KG1 (cell line): ENCODE data around the gene SLC39A11.
"Not testable (repeated sequence)": the region's sequence is repeated elsewhere in the genome, so short reads cannot be mapped to it uniquely, and the experiment has no call there.

ENCODE experiments used
- DNase-seq: peaks from one replicate; lab custom pipeline; 2025; lab: John Stamatoyannopoulos, UW

Gene SLC39A11

DNA sequence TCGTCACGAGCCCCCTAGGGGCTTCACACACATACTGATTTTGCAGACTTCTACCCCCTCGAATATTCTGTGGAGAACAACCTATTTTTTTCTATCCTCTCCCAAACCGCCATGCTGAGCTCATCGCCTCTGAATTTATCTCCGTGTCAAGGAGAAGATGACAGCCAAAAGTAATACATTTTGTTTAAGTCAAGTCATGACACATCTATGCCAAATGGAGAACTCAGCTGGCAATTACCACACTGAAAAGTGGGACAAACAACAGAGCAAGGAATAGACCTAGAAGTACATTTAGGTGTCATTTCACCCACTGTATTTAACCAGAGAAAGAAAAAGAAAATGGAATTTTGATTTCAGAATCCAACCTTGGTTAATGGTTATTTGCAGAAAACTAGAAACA, 260.2 kb downstream of the SLC39A11 start:
- no peak for DNase-seq

DNA sequence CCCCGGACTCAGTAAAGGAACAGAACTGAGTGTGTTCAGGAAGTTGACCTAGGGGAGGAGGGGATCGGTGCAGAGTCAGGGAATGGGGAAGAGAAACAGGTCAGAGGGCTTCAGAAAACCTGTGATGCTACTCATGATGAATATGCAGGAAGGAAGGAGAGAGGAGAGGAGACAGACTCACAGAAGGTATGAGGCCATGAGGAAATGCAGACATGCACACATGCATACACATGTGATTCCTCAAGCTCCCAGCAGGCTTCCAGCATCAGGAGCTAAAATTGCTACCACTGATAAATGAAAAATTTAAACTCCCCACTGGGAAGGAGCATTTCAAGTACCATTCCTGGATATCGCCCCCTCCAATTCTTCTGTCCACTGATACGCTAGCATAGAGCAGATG, 262.6 kb downstream of the SLC39A11 start:
- no peak for DNase-seq

DNA sequence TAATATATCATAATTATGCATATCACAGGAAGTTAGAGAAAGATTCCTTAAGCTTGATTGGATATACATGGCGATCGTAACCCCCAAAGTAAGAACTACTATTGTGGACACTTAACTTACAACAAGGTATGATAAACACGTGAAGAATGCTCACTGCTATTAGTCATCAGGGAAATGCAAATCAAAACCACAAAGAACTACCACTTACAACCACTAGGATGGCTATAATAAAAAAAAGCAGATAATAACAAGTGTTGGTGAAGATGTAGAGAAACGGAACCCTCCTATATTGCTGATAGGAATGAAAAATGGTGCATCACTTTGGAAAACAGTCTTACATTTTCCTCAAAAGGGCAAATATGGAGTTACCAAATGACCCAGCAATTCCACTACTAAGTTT, 265.9 kb downstream of the SLC39A11 start:
- no peak for DNase-seq

DNA sequence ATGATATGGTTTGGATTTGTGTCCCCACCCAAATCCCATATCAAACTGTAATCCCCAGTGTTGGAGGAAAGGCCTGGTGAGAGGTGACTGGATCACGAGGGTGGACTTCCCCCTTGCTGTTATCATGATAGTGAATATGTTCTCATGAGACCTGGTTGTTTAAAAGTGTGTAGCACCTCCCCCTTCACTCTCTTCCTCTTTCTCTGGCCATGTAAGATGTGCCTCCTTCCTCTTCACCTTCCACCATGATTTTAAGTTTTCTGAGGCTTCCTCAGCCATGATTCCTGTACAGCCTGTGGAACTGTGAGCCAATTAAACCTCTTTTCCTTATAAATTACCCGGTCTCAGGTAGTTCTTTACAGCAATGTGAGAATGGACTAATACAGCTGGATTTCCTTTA, 266.4 kb downstream of the SLC39A11 start:
- DNase-seq, result not testable (repeated sequence)

DNA sequence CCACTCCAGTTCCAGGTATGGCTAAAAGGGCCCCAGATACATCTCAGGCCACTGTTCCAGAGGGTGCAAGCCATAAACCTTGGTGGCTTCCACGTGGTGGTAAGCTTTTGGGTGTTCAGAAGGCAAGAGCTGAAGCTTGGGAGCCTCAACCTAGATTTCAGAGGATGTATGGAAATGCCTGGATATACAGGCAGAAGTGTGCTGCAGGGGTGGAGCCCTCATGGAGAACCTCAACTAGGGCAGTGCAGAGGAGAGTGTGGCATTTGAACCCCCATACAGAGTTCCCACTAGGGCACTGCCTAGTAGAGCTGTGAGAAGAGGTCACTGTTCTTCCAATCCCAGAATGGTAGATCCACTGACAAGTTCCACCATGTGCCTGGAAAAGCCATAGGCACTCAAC, 267.3 kb downstream of the SLC39A11 start:
- no peak for DNase-seq

DNA sequence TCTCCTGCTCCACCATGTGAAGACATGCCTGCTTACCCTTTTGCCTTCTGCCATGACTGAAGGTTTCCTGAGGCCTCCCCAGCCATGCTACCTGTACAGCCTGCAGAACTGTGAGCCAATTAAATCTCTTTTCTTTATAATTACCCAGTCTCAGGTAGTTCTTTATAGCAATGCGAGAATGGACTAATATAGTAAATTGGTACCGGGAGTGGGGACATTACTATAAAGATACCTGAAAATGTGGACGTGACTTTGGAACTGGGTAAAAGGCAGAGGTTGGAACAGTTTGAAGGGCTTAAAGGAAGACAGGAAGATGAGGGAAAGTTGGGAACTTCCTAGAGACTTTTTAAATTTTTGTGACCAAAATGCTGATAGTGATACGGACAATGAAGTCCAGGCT, 268.2 kb downstream of the SLC39A11 start:
- not testable (repeated sequence) for DNase-seq

DNA sequence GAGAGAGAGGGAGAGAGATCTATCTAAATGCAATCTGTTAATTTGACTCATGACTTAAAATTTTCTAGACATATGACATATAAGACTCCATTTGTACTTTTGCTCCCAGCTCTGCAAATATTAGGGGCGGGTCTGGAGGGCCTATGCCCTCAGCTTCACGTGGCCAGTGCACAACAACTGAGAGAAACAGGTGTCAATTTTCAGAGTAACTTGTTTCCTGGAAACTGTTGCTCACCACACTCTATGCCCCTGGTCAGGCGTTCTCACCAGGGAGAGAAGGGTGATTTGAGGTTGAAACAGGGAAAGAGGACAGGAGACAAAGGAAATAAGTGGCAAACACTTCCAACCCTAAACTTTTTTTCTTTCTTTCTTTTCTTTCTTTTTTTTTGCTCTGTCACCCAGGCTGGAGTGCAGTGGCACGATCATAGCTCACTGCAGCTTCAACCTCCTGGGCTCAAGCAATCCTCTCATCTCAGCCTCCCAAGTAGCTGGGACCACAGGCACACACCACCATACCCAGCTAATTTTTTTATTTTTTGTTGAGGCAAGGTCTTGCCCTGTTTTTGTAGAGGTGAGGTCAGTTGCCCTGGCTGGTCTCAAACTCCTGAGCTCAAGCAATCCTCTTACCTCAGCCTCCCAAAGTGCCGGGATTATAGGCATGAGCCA, 270.0 kb downstream of the SLC39A11 start:
- no peak for DNase-seq

DNA sequence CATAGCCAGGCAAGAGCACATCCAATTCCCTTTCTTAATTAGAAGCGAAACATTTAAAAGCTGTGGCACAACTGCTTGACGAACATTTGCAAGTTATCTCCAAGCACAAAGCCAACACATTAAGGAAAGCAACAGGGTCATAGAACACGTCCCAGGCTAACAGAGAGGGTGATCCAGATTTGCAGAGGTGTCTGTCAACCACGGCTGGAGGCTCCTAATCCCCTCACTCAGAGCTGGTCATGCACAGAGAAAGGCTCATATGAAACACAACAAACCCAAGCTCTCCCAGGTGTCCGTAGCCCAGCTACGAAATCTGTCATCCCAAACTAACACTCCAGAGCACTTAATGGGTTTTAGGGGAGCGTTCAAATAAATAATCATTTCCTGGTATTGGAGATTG, 276.1 kb downstream of the SLC39A11 start:
- DNase-seq, result no peak

DNA sequence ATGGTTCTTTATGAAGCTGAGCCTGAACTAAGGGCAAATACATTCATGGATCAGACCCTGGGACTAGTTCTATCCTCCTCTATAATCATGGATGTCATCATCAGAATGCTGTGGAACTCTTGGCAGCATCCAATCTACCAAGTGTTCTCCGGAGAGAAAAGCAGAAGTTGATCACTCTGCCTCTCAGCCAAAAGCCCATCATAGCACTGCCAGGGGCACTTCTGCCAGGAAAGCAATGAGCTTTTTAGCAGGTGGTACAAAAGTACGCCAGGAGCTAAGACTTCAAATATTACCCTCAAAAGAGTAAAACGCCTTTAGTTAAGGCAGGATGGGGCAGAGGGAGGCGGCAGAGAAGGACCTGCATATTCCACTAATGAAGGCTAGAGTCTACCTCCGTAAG, 279.0 kb downstream of the SLC39A11 start:
- no peak for DNase-seq

DNA sequence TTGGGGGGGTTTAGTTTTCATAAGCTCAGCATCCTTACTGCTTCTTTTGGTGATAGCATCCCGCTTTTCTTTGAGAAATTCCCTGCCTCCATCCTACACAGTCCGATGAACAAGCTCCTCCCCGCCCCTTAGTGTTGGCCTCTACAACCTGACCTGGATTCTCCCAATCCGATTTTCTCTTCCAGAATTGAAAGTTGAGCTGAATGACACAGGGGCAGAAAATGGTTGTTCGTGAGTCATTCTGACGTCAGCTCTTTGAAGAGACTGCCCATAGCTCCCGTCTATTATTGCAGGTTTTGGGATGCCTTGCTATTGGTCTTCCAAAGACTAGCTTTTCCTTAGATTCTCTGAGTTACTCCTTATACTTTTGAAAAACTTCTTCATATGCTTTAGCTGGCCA, 279.7 kb downstream of the SLC39A11 start:
- DNase-seq, result no peak

DNA sequence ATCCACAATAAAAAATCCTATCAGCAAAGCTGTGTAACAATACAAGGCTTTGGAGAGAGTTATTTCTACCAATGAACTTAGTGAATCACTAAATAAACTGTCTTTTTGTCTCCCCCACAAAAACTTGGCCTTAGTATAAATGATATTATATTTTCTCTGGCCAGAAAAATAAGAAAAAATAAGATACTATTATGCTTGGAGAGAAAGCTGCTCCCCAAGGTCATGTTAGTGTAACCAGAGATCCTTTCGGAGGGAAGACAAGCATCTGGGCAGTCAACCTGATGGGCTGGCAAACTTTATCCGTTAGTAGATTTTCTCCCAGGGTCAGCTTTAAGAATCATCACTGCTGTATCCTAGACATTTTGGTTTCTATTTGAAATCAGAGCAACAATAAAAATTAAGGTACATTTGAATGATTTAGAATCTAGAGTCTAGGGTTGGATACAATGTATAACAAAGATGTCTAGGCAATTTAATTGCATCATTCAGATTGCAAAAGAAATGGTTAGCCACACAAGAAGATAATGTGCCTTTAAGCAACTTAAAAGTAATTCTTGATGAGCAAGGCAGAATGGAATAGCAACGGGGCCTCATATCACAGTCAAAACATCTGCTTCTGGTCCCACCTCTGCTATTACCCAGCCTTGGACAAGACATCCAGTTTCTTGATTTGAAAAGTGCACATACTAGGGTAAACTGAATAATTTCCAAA, 280.4 kb downstream of the SLC39A11 start:
- no peak for DNase-seq

DNA sequence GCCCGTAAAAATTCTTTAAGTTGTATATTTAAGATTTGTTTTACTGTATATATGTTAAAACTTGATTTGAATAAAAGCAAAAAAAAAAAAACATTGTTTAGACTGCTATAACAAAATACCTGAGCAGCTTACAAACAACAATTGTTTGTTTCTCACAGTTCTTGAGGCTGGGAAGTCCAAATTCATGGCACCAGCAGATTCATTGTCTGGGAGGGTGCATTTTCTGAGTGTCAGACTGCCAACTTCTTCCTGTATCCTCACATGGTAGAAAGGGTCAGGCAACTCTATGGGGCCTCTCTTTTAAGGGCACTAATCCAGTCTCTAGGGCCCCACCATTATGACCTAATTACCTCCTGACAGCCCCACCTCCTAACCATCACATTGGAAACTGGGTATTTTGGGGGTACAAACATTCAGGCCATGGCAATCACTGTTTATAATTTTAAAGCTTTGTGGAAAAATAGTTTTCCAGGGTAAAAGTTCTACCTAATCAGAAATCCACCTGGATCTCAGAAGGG, 281.4 kb downstream of the SLC39A11 start:
- DNase-seq, result no peak

DNA sequence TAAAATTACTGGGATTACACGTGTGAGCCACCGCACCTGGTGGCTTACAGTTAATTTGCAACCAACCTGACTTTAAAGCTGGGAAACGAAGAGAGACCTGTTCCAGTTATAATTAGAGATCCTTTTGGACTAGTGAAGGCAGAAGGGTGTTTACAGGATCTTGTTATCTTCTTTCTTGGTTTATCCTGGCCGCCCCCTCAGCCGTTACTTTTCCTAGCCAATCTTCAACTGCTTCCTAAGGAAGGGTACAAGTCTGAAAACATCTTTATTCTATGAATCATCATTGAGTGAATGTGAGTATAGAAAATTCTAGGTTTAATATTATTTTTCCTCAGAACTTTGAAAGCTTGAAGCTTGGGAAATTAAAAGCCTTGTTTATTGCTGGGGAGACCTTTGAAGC, 286.5 kb downstream of the SLC39A11 start:
- DNase-seq, result no peak

DNA sequence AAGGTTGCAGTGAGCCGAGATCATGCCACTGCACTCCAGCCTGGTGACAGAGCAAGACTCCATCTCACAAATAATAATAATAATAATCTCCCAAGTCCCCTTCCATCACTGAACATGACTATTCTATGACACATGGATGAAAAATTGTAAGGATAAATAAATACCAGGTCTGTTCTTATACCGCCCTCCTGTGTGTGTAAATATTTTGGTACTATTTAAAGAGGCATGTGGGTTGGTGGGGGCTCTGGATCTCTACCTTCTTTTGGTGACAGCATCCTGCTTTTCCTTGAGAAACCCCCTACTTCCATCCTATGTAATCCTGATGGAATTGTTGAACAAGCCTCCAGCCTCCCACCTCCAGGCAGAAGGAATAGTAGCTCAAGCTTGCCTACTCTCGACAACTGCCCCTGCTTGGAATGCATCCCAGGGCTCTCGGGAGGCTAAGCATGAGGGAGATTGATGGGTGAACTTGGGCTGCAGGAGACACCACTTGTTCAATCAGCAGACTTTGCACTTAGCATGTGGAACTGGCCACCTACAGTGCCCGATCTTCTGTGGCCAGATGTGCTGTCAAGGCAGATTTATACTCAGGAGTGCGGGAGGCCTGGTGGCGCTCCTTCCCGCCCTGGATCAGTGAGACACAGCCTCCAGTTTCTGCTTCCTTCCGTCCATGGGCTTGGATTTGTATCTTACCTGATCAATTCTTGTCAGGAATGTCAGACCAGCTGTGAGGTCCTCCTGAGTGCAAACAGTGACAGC, 287.4 kb downstream of the SLC39A11 start:
- DNase-seq, result no peak

DNA sequence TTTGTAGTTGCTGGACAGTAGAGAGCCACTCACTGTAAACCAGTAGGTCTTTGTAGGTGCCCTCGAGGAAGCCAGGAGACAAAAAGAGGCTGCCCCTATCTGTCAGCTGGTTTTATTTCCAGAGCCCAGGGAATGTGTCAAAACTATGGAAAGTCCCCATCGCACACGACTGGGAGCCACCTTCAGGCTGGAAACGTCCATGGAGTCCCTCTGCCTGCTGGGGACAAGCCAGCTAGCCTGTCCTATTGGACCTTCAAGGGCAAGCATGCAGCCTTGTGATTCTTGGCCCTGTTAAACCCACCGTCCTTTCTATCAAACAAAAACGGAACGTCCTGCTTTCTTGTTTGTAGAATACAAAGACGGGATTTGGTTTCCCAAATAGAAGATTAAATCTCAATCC, 289.8 kb downstream of the SLC39A11 start:
- DNase-seq, result no peak

DNA sequence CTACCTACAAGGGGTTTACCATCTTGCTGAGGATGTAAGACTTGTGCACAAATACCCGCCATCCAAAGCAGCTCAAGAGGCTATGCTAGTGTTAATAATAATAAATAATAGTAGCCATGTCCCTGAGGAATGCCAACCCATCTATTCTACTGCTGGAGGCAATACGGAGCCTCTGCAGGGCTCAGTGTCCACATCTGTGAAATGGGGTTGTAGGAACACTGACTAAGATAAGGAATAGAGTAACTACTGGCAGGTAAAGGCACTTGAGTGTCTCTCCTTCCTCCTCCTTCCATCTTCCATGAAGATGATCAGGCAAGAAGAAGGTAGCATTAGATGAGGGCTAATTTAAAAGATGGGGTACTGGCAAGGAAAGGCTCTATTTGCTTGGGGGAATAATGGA, 295.3 kb downstream of the SLC39A11 start:
- DNase-seq, result no peak

DNA sequence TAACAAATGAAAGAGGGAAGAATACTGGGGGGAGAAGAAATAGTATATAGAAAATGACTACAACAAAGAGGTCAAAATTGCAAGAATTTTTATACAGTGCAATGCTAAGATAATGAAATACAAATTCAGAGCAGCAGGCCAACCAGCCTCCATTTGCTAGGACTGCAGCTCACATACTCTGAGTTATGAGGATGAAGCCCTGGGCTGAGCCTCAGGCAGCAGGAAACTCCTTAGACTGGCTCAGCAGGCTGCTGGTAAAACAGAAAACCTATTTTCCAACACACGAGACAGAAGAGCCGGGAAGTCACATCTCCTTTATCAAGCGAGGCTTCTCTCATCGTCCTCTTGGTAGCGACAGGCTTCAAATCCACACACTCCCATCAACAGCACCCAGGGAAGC, 296.5 kb downstream of the SLC39A11 start:
- DNase-seq, result no peak

DNA sequence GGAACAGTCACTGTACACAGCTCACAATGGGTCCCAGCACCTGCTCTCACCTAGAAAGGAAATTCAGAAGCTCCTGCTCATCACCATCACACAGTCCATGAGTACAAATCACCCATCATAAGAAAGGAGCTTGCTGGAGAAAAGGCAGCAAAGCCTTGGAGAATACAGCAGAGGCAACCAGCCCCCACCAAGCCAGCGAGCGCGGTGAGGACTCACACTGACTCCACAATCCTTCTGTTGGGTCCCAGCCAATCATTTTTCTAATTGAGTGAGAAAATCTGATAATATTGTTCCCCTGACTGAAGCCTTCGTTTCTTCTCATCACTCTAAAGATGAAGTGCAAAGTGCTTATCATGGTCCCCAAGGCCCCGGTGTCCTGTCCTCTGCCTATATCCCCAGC, 298.3 kb downstream of the SLC39A11 start:
- no peak for DNase-seq

DNA sequence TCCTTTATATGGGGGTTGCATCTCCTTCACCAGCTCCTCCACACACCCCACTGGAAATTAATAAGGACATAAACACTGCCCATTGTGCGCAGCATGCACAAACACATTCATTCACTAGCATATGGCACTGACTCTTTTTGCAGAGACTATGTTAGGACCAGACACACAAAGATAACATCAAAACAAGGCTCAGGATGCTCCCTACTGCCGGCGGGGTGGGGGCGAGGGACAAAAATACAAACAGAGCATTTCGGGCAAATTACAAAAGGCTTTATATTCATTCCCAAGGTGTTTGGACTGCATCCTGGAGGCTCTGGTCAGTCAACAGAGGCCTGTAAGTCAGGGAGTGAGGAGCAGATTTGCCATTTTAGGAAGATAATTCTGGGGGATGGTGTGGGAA, 299.7 kb downstream of the SLC39A11 start:
- DNase-seq, result no peak

DNA sequence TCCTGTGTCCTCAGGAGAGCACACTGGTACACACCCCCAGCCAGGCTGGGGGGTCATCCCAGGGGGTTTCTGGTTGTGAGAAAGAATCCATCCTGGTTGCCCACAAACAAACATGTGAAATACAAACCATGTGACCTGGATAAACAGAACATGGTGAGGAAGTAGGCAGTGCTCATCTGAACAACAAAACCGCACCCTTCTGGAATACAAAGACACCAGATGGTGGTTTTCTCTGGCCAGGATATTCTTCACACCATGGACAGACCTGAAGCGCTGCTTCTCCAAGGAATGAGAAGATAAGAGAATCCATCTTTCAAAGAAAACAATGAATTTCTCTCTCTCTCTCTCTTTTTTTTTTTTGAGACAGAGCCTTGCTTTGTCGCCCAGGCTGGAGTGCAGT, 302.3 kb downstream of the SLC39A11 start:
- DNase-seq, result no peak

DNA sequence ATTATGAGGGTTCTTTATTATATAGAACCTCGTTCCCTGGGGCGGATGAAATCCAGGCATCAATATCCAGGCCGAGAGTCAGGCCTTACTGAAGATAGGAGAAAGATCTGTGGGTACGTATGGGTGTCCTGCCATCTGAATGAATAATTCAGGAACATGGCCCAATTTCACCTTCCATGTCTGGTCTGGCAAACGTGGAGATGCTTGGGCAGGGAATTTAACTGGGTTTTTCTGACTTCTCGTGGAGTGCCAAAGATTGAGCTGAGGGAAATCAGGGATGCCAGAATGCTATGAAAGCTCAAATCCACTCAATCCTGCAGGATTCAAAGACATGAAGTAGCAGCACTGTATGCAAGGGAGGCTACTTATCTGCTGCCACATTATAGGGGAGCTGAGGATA, 302.8 kb downstream of the SLC39A11 start:
- no peak for DNase-seq

DNA sequence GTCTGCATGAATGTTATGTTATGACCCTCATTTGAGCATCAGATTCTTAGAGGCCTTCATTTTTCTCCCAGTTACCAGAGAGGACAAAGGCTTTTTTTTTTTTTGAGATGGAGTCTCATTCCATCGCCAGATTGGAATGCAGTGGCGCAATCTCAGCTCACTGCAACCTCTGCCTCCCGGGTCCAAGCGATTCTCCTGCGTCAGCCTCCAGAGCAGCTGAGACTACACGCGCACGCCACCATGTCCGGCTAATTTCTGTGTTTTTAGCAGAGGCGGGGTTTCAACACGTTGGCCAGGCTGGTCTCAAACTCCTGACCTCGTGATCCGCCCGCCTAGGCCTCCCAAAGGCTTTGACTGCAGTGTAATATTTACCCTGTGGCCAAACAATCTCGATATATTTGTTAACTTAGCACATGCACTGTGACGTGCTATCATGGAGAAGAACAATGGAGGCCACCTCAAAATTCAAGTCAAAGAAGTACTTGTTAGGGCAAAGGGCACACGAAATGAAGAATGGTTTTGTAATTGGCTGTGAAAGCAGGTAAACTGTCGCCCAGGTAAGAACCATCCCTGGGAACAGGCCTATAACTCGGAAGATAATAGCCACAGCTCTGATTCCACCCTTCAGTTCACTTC, 303.4 kb downstream of the SLC39A11 start:
- DNase-seq, result no peak

DNA sequence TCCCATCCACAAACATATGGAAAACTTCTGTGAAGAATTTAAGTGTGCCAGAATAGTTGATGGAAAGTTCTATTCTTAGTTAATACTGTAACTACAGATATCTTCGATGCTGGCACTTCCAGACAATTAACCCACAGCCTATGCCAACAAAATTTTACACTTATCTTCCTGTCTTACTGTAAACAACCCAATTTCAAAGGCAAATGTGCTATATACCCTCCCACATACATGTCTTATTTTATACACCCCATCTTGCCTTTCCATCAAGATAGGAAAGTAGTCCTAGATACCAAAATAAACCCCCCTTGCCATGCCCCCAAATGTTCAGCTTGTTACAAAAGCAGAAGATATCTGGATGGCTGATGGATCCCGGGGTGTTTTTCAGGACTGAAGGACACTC, 306.3 kb downstream of the SLC39A11 start:
- no peak for DNase-seq
